B cell (primary cell): ENCODE data around the gene VSIG10L2. TPM values are rescaled to one million over a fixed set of nuclear protein-coding genes. Genes with fewer than 3 reads are reported as not detected.

ENCODE experiments used
- ATAC-seq: fragments of 200-7000 bp; cut with Tn5 transposase; one replicate; pipeline ENCODE4 v1.10.0; 2021; ENCODE audit warnings: low read depth, mild to moderate bottlenecking, moderate number of reproducible peaks, moderate library complexity
- CTCF ChIA-PET: fragments of 350-600 bp; sonication (Branson Sonifier 250); formaldehyde crosslinking; loops from one replicate; lab custom pipeline; 2021; ENCODE audit warnings: antibody characterized with exemption, inconsistent platforms; lab: Charles Lee
- POLR2A ChIA-PET: fragments of 350-600 bp; sonication (Branson Sonifier 250); formaldehyde crosslinking; loops from one replicate; lab custom pipeline; 2021; ENCODE audit warnings: antibody characterized with exemption; lab: Charles Lee
- DNase-seq: peaks from one replicate; pipeline ENCODE4 v3.0.0; 2013
- H2AFZ ChIP-seq: 2 replicates; pipeline ENCODE4 v1.6.1; 2012; ENCODE audit warnings: mild to moderate bottlenecking, low read depth, low read length; ENCODE audit not compliant: insufficient read depth, poor library complexity, severe bottlenecking
- H3K27ac ChIP-seq, 2 donors: 1 replicate in 1 of 2; 2 replicates in 1 of 2; pipeline ENCODE4 v1.5.1; 2012 to 2013; ENCODE audit warnings: low read length in 2 of 2, mild to moderate bottlenecking in 2 of 2, moderate library complexity in 1 of 2
- H3K27me3 ChIP-seq, 4 experiments: fragments of 200-600 bp in 1 of 4; sonication (generic) in 1 of 4; replicated peaks in 1 of 4; 1 replicate in 2 of 4; 2 replicates in 2 of 4; pipeline versions ENCODE4 v1.6.1 to v1.7.0; 2013 to 2016; ENCODE audit warnings: low read length in 3 of 4, mild to moderate bottlenecking in 2 of 4, mixed read lengths in 1 of 4, moderate library complexity in 1 of 4; ENCODE audit not compliant: insufficient read depth in 4 of 4, control insufficient read depth in 3 of 4; ENCODE audit errors: control extremely low read depth in 1 of 4
- H3K36me3 ChIP-seq, 2 experiments: replicated peaks in 1 of 2; 1 replicate in 1 of 2; 2 replicates in 1 of 2; pipeline versions ENCODE4 v1.6.1 to v1.7.1; 2013; ENCODE audit warnings: low read length in 1 of 2; ENCODE audit not compliant: insufficient read depth in 2 of 2, control insufficient read depth in 1 of 2; ENCODE audit errors: control extremely low read depth in 1 of 2, extremely low read depth in 1 of 2
- H3K4me1 ChIP-seq, 2 donors: fragments of 200-600 bp in 1 of 2; sonication (generic) in 1 of 2; 1 replicate in 1 of 2; 2 replicates in 1 of 2; pipeline versions ENCODE4 v1.5.1 to v1.6.1; 2013 to 2017; ENCODE audit warnings: low read length in 2 of 2; ENCODE audit not compliant: control insufficient read depth in 2 of 2, insufficient read depth in 2 of 2
- H3K4me2 ChIP-seq: replicated peaks from 2 replicates; pipeline ENCODE3; 2012; ENCODE audit warnings: mild to moderate bottlenecking, low read depth, low read length; ENCODE audit not compliant: poor library complexity, severe bottlenecking
- H3K4me3 ChIP-seq, 5 experiments: fragments of 200-600 bp in 1 of 5; sonication (generic) in 1 of 5; 1 replicate in 3 of 5; 2 replicates in 2 of 5; pipeline versions ENCODE4 v1.5.1 to v1.7.0; 2011 to 2016; ENCODE audit warnings: low read length in 4 of 5, mild to moderate bottlenecking in 4 of 5, low read depth in 2 of 5, control low read depth in 1 of 5, moderate library complexity in 1 of 5; ENCODE audit not compliant: insufficient read depth in 1 of 5; ENCODE audit errors: control extremely low read depth in 1 of 5, extremely low read depth in 1 of 5
- H3K79me2 ChIP-seq: fragments of 200-600 bp; sonication (generic); one replicate; pipeline ENCODE4 v1.6.0; 2016; ENCODE audit warnings: low read length; ENCODE audit not compliant: control insufficient read depth, insufficient read depth
- H3K9ac ChIP-seq: fragments of 200-600 bp; sonication (generic); 2 replicates; pipeline ENCODE4 v1.6.1; 2017; ENCODE audit warnings: mild to moderate bottlenecking, low read length, moderate library complexity
- H3K9me3 ChIP-seq, 3 donors: one replicate each; pipeline versions ENCODE4 v1.6.1 to v1.7.1; 2013; ENCODE audit warnings: low read length in 2 of 3; ENCODE audit not compliant: control insufficient read depth in 2 of 3, insufficient read depth in 1 of 3; ENCODE audit errors: control extremely low read depth in 1 of 3
- H4K20me1 ChIP-seq: 2 replicates; pipeline ENCODE4 v1.6.0; 2012; ENCODE audit warnings: mild to moderate bottlenecking, low read length; ENCODE audit not compliant: insufficient read depth, control insufficient read depth, poor library complexity, severe bottlenecking
- H3K27ac Mint-ChIP-seq: one replicate; pipeline ENCODE4 v1.8.0; 2021; ENCODE audit warnings: mixed read lengths
- H3K27me3 Mint-ChIP-seq: one replicate; pipeline ENCODE4 v1.8.0; 2021; ENCODE audit warnings: mixed read lengths
- H3K4me1 Mint-ChIP-seq: one replicate; pipeline ENCODE4 v1.8.0; 2021; ENCODE audit warnings: mixed read lengths
- H3K4me3 Mint-ChIP-seq: one replicate; pipeline ENCODE4 v1.8.0; 2021; ENCODE audit warnings: mixed read lengths
- H3K9me3 Mint-ChIP-seq: one replicate; pipeline ENCODE4 v1.8.0; 2022; ENCODE audit warnings: mixed read lengths; ENCODE audit not compliant: insufficient read depth
- EZH2 ChIP-seq: IDR thresholded peaks from 2 replicates; pipeline ENCODE4 v1.6.1; 2012; ENCODE audit warnings: borderline replicate concordance, low read depth, mild to moderate bottlenecking, moderate library complexity, low read length; ENCODE audit not compliant: insufficient read depth, poor library complexity, severe bottlenecking
- WGBS: methylation state at CpG from one replicate; pipeline ENCODE4 v1.1.5; 2013; ENCODE audit warnings: missing lambda C conversion rate; ENCODE audit not compliant: insufficient coverage; 5-methylcytosine and 5-hydroxymethylcytosine counted together
- intact Hi-C: fragments of 100-400 bp; cut with micrococcal nuclease; formaldehyde crosslinking; loops from one replicate; pipeline ENCODE4 v1.10.0; 2022
- polyA plus RNA-seq: library from polyadenylated mRNA; depleted of rRNA; stranded (reverse); fragments of >200 nt; gene quantifications from 2 replicates; pipeline ENCODE4 v1.2.3, GENCODE V29; 2012
- total RNA-seq, 2 donors: library from RNA; stranded (reverse); fragments of 120-200 nt in 1 of 2; gene quantifications; 1 replicate in 1 of 2; 2 replicates in 1 of 2; pipeline versions ENCODE4 v1.2.3 to v1.2.4, GENCODE V29; 2013 to 2022
- TF ChIP-seq, protein P1 (sequence below): fragments of 200-600 bp; IDR thresholded peaks from one replicate; pipeline ENCODE4 v1.8.0; 2022; ENCODE audit warnings: antibody characterized with exemption, mild to moderate bottlenecking

VSIG10L2 gene
- total and polyA plus RNA-seq, 2 donors (not counting 1 experiment from before 2014, with no cell fraction given), result not detected

DNA sequence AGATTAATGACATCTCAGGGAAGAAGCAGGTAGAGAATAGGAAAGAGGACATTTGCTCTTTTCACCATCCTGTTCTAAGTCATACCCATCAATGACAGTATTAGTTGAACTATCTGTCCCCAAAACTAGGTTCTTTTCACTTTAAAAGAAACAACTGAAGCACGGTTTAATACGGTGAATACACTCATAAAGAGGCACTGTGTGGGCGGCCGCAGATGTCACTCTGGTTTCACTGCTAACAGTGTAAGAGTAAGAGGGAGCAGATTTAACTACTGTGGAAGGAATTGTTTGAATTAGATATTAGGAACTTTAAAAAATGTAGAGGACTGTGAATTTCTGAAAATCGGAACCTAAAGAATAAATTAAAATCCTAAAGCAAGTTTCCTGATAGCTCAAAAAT is 49.5 kb downstream of the VSIG10L2 start:
- WGBS, result 40% methylated on average over 1 of the region's 5 CpGs
- no peak overlapping the region for H3K27ac ChIP-seq
- H3K9me3 ChIP-seq, result no peaks in the 10 kb centered on the region
- POLR2A ChIA-PET, result no interaction called here
- Mint-ChIP-seq H3K27ac (no peak overlapping the region), H3K27me3 (peaks cover 11% of the 10 kb centered on the region), H3K4me1 (peaks cover 2% of the 10 kb centered on the region), H3K4me3 (no peak overlapping the region), H3K9me3 (no peaks in the 10 kb centered on the region)
- no peaks in the 10 kb centered on the region for H3K79me2 ChIP-seq
- no peak for ATAC-seq
- H2AFZ ChIP-seq, result no peak overlapping the region
- intact Hi-C loops, result no loop called here
- no peak for DNase-seq
- no peaks in the 10 kb centered on the region for H4K20me1 ChIP-seq
- no peak for TF ChIP-seq EZH2
- TF ChIP-seq, protein P1, sequence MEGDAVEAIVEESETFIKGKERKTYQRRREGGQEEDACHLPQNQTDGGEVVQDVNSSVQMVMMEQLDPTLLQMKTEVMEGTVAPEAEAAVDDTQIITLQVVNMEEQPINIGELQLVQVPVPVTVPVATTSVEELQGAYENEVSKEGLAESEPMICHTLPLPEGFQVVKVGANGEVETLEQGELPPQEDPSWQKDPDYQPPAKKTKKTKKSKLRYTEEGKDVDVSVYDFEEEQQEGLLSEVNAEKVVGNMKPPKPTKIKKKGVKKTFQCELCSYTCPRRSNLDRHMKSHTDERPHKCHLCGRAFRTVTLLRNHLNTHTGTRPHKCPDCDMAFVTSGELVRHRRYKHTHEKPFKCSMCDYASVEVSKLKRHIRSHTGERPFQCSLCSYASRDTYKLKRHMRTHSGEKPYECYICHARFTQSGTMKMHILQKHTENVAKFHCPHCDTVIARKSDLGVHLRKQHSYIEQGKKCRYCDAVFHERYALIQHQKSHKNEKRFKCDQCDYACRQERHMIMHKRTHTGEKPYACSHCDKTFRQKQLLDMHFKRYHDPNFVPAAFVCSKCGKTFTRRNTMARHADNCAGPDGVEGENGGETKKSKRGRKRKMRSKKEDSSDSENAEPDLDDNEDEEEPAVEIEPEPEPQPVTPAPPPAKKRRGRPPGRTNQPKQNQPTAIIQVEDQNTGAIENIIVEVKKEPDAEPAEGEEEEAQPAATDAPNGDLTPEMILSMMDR, result no peak
- CTCF ChIA-PET, result no interaction called here
- no peaks in the 10 kb centered on the region for H3K4me1 ChIP-seq
- no peak overlapping the region for H3K4me3 ChIP-seq
- no peaks in the 10 kb centered on the region for H3K27me3 ChIP-seq
- H3K9ac ChIP-seq, result no peak overlapping the region
- no peak overlapping the region for H3K4me2 ChIP-seq
- H3K36me3 ChIP-seq, result no peaks in the 10 kb centered on the region

DNA sequence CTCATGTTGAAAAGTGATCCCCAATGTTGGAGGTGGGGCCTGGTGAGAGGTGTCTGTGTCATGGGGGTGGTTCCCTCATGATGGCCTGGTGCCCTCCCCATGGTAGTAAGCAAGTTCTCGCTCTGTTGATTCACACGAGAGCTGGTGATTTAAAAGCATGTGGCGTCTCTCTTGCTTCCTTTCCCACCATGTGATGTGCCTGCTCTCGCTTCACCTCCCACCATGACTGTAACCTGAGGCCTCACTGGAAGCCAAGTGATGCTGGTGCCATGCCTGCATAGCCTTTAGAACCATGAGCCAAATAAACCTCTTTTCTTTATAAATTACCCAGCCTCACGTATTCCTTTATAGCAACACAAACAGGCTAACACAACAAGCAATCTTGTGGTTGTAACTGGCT is 52.4 kb downstream of the VSIG10L2 start:
- CTCF ChIA-PET, result no interaction called here
- POLR2A ChIA-PET, result no interaction called here
- ATAC-seq, result no peak
- no peaks in the 10 kb centered on the region for H3K4me1 ChIP-seq
- no peak overlapping the region for H3K27ac Mint-ChIP-seq
- 87% methylated on average over 5 of the region's 5 CpGs for WGBS
- peaks cover 14% of the 10 kb centered on the region for H3K27me3 Mint-ChIP-seq
- H3K9me3 Mint-ChIP-seq, result no peaks in the 10 kb centered on the region
- no peak for TF ChIP-seq EZH2
- TF ChIP-seq, protein P1, result no peak
- H3K4me2 ChIP-seq, result no peak overlapping the region
- peaks cover 2% of the 10 kb centered on the region for H3K4me1 Mint-ChIP-seq
- intact Hi-C loops, result no loop called here
- H3K79me2 ChIP-seq, result no peaks in the 10 kb centered on the region
- no peak overlapping the region for H2AFZ ChIP-seq
- peaks cover 0 to 5% (median 0%) of the 10 kb centered on the region in 4 experiments for H3K27me3 ChIP-seq
- no peak overlapping the region for H3K4me3 ChIP-seq
- H3K27ac ChIP-seq, result no peak overlapping the region
- H3K36me3 ChIP-seq, result no peaks in the 10 kb centered on the region
- no peak for DNase-seq
- H3K4me3 Mint-ChIP-seq, result no peak overlapping the region
- no peaks in the 10 kb centered on the region for H4K20me1 ChIP-seq
- no peaks in the 10 kb centered on the region for H3K9me3 ChIP-seq
- no peak overlapping the region for H3K9ac ChIP-seq
